MM.1S (cell line): ENCODE measurements around the gene PTGS2.

Experiments
- CTCF ChIP-seq: fragments of 300-600 bp; sonication (generic); IDR thresholded peaks from 2 replicates; pipeline ENCODE4 v1.5.1; 2016; ENCODE audit warnings: antibody characterized with exemption, low read length, mixed read lengths
- EZH2 ChIP-seq: fragments of 300-600 bp; sonication (generic); optimal IDR thresholded peaks from 2 replicates; pipeline ENCODE3; 2017; ENCODE audit warnings: low read depth, mild to moderate bottlenecking, antibody characterized with exemption, low read length, mixed read lengths
- EZH2phosphoT487 ChIP-seq: fragments of 300-600 bp; sonication (generic); IDR thresholded peaks from 2 replicates; pipeline ENCODE4 v1.6.1; 2018; ENCODE audit warnings: antibody characterized with exemption, low read length

GRCh38 chr1:186681801-186682200 is 1.6 kb upstream of the PTGS2 start:
- TF ChIP-seq CTCF (no peak), EZH2 (no peak), EZH2phosphoT487 (no peak)
